Stimulated activated CD4-positive, alpha-beta T cell treated with anti-CD3 and anti-CD28 coated beads, Interleukin-12 subunit alpha, Interleukin-12 subunit beta, amount 100 ng/mL, for 4 hours (primary cell): ENCODE measurements around the gene TRPV4.

Experiments used
- DNase-seq: peaks from one replicate; pipeline ENCODE4 v3.0.0-alpha.2; 2020

TRPV4 gene

DNA sequence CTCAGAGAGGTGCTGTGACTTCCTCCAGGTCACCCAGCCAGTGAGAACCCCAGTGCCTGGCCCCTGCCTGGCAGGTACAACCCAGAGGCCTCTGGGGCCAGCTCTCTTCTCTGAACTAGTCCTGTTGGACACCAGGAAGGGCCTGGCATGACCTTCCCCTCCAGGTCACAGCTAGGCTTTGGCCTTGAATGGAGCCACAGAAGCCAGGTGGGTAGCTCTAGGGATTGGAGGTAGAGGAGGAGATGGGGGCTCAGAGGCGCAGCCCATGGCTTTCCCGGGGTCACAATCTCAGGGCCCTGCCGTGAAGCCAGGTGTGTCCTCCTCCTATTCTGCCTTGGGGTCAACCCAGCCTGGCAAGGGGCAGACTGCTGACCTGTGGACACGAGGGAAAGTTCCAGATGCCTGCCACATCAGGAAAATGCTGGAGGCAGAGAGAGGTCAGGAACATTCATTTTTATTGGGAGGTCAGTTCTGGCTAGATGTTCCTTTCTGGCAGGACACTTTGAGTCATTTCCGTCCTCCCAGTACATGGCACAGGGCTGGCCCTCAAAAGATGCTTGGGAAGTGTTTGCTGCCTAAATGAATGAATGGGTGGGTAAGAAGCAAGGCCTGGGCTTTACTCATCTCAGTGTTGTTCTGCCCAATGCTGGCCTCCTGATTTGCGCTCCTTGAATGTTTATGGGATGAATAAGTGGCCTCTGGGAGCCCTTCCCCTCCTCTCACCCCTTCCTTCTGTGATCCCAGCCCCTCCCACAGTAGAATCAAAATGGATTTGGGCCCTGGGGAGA, 94.1 kb downstream of the TRPV4 start:
- DNase-seq: no peak

DNA sequence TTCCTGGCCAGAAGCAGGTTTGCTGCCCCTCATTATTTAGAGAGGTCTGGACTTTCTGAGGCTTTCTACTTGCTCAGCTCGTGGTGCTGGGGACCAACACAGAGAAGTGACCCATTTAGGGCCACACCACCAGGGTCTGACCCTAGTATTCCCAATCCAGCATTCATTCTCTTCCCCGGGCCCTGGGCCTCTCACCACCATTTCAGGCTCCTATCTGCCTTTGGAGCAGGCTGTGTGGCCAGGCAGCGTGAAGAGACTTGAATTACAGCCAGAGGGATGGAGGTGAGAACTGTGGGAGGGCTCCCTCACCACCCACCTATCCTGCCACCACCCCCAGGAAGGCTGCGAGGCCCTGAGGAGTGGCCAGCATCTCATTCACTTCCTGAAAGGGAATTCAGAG, 95.0 kb downstream of the TRPV4 start:
- no peak for DNase-seq

DNA sequence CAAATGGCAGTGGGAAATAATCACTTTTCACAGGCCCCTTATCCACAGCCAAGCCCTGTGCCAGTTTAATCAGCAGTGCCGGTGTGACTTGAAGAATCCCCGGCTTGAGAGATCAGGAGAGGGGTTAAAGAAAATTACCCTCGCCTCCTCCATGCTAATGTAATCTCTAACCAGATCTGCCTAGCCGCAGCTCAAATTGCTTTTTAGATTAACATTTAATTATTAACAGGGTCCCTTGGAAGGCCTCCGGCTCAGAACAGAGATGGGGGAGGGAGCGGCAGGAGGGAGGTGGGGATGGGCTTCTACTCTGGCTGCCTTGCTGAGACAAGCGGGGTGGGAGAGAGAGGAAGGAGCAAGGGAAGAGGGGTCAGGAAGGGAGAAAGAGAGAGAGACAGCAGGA, 95.6 kb downstream of the TRPV4 start:
- DNase-seq: no peak

DNA sequence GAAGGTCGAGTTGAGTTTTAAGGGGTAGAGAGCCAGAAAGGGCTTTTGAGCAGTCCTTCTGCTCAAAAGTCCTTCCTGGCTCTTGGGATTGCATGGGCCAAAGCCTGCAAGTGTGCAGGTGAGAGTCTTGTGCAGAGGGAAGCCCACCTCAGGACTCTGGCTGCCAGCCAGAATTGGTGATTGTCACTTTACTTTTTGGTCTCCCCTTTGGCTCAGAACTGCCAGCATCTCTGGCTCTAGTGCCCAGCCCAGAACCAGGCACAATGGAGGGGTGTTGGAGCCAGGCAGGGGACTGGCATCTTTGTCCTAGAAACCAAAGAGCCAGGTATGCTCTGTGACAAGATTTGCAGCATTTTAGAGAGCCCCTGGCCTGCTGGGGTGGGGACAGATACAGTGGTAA, 96.1 kb downstream of the TRPV4 start:
- no peak for DNase-seq

DNA sequence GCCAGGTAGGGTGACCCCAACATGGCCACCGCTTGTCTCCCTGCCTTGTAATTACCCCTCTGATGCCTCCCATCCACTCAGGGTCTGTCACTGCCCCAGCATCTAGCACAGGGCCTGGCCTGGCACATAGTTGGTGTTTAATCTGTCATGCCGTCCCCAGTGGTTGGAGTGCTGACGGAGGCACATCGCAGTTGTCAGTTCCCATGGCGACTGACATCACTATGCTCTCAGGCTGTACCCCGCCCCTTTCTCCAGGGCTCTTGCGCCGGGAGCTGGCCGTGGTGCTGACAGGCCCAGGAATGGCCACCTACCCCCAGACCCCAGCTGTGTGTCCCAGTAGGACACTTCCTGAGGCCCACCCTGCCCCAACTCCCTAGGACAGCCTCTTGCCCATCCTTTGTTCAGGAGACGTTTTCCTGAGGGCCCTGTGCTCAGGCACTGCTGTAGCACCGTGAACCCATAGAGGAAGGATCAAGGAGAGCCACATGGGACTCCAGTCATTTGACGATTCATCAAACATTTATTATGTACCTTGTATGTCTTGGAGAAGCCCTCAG, 96.6 kb downstream of the TRPV4 start:
- DNase-seq: no peak

DNA sequence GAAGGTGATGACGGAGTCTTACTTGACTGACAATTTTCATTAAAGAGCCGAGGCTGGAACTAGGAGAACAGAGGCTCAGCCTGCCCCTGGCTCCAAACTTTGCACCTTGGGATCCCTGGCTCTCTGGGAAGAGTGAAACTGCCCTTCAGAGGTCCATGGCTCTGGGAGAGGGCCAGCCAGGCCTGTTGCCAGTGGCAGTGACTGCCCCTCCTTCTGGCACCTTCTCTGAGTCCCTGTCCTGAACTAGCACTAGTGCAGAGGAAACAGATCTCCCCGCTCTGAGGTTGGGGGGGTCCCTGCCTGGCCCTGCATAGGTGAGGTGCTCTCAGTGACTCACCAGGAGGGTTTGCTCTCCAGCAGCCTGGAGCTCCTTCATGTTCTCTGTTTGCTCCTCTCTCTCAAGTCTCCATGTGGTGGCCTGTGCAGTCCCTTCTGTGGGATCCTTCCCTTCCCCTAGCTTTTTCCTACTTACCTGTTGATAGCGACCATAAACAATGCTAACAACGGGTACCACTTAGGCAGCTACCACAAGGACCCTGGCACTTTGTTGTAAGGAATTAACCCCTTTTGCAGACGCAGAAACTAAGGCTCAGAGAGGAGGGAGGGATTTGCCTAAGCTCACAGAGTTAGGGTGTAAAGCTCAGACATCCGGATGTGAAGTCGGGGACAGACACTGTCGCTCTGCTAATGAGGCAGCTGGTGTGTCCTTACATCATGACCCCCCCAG, 97.2 kb downstream of the TRPV4 start:
- no peak for DNase-seq

DNA sequence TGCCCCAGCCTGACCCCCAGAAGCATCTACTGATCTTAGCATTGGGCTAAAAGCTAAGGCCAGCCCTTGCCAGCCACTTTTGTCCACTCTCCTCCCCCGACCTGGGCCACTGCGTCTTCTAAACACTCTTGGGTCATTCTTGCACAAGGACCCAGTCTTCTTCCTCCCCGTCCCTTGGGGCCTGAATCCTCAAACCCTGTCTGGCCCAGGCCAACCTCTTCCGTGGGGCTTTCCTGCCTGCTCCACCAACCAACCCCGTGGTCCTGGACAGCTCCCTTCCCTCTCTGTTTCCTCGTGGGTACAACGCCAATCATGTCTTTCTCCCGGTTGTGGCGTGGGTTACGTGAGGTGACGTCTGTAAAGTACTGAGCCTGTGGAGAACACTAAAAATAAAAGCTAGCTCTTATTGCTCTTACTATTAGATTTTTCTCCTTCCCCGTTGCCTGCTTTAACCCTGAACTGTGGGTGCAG, 98.1 kb downstream of the TRPV4 start:
- no peak for DNase-seq

DNA sequence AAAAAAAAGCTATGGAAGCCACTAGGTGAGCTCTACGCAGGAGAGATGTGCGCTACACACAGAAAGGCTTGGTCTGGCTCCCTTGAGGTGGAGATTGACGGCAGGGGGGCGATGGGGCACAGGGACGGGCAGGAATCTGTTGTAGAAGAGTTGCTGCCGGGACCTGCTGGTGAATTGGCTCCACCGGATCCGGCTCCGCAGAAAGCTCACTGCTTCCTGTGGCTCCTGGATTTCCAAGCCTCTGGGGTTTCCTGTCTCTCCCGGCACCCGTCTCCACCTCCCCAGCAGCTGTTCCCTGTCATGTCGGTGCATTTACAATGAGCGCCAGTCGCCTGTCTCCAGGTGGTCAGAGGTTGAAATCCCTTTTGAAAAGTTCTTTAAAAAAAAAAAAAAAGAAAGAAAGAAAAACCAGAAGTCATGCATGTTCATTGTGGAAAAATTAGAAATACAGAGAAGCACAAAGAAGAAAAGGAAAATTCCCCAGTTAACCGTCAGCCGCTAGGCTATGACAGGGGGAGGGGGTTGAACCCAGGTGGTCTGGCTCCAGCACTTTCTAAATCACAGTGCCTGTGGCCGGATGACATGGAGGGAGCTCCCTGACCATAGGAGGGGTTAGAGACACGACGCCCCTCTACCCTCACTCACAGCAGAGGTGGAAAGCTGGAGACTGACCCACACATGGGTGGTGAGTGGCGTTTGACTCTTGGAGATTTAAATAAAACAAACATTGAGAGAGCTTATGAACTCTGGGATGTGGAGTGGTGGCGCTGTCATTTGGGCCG, 98.8 kb downstream of the TRPV4 start:
- DNase-seq: no peak
